Tibial nerve (tissue), 4 donors: ENCODE data around the gene GPR146.

Experiments used
- CTCF ChIP-seq, 5 experiments: fragments of 200-600 bp in 3 of 5; fragments of 450-650 bp in 2 of 5; sonication (generic) in 3 of 5; IDR thresholded peaks; one replicate each; pipeline ENCODE4 v1.5.1; 2016 to 2019; ENCODE audit warnings: antibody characterized with exemption in 5 of 5, mild to moderate bottlenecking in 3 of 5, moderate library complexity in 2 of 5
- EP300 ChIP-seq, 2 donors: sonication (generic); formaldehyde crosslinking; IDR thresholded peaks; one replicate each; pipeline ENCODE4 v1.6.1; 2017; ENCODE audit warnings: antibody characterized with exemption in 2 of 2, mild to moderate bottlenecking in 1 of 2
- POLR2A ChIP-seq, 2 donors: fragments of 450-650 bp; IDR thresholded peaks; one replicate each; pipeline ENCODE4 v1.6.1; 2017; ENCODE audit warnings: antibody characterized with exemption in 2 of 2, mild to moderate bottlenecking in 2 of 2, moderate library complexity in 2 of 2

- TF ChIP-seq CTCF (IDR thresholded peaks at IDR 0.05) (no peak), EP300 (IDR thresholded peaks at IDR 0.05) (no peak), POLR2A (IDR thresholded peaks at IDR 0.05) (no peak)
Observed at GRCh38 chr7:1099637-1100036, 55.3 kb downstream of the GPR146 start.
